GM19328 (cell line): ENCODE data around the gene ZC3H12C.

Source experiments
- ATAC-seq: cut with Tn5 transposase; IDR thresholded peaks from one replicate; pipeline ENCODE4 v1.9.1; 2021; ENCODE audit warnings: mild to moderate bottlenecking, moderate library complexity; ENCODE audit not compliant: unreplicated experiment

The ZC3H12C gene

DNA sequence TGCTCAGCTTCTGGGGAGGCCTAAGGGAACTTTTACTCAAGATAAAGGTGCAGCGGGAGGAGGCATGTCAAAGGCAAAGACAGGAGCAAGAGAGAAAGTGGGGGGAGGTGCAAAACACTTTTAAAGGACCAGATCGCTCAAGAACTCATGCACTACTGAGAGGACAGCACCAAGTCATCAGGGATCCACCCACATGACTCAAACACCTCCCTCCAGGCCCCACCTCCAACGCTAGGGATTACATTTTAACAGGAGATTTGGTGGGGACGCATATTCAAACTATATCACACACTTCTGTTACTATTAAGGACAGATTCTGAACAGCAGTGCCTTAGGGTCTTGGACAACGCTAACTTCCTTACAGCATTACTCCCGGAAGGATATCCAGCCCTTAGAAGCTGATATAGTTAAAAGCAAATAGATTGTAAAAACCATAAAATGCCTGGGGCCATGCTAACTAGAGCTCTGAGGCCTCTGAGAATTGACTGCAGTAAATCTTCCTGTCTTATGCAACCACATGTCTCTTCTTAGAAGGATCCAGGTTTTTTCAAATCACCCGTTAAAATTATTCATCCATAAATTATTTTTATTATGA lies 16.7 kb upstream of the ZC3H12C start:
- no peak for ATAC-seq

DNA sequence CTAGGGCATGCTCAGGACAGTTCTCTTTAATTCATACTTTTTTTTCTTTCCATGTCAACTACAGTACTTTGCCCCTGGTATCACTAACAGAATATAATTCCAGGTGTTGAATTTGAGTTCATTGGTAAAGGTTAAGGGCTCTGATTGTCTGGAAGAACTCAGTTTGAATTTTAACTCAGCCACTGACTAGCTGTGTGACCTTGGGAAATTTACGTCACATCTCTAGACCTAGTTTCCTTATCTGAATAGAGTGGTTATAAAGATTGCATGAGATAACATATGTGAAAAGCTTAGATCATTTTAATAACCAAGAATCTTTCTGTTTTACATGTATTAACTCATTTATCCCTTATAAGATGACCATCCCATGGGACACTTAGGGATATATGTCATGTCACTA lies 15.8 kb upstream of the ZC3H12C start:
- peak; percentile 18 for ATAC-seq

DNA sequence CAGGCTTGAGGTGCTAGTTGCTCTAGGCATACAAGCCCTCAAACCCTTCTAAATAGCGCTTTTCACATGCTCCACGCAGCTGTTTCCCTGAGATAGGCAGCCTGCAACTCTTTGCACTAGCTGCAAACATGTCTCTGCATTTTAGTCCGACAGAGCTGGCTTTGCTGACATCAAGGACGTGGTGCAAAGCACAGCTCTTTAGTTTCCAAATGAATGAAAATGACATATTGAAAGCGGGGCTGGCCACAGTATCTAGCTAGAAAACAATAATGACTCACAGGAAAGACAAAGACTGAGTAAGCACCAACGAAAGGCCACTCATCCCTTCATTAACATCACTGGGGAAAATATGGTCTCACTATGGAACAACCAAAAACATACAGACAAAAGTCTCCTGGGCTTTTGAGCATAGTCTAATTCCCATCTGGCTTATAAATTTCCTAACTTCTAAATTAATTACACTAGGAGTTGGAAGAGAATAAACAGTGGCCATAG lies 15.3 kb upstream of the ZC3H12C start:
- peak; percentile 88 for ATAC-seq

DNA sequence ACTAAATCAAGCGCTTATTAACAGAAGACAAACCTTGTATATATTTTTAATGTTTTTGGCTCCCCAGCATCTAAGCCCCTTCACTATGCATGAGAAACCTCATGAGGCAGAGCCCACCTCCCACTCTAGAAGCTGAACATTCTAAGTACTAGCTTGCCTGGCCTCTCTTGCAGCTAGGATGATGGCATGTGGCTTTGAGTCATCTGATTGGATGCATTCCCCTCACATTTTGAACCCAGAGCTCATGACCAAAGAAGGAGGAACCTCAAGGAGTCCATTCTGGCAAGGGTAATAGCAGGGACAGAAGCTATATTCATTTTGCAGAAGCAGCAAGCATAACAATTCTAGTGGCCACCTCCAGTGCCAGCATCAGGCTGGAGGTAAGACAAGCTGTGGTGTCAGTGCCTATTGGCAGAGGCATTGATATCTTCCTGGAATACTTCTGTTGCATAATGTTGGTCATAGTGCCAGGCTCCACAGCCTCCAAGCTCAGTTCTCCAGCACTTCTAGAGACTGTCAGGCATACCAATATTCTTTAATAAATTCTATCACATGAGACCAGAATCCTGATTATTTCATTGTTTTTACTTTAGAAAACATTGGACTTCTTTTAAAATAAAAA lies 14.2 kb upstream of the ZC3H12C start:
- ATAC-seq, result no peak

DNA sequence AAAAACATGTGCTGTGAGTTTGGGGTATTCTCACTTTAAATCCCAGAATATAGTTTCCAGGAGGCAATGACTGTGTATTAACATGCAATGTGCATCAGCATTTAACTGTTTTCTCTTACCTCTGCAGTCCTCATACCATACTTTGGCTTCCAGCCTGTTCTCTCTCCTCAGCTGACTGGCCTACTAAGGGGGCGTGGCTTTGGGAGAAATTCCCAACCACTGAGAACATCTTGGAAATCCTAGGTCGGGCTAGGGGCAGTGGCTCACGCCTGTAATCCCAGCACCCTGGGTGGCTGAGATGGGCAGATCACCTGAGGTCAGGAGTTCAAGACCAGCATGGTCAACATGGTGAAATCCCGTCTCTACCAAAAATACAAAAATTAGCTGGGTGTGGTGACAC lies 13.5 kb upstream of the ZC3H12C start:
- no peak for ATAC-seq

DNA sequence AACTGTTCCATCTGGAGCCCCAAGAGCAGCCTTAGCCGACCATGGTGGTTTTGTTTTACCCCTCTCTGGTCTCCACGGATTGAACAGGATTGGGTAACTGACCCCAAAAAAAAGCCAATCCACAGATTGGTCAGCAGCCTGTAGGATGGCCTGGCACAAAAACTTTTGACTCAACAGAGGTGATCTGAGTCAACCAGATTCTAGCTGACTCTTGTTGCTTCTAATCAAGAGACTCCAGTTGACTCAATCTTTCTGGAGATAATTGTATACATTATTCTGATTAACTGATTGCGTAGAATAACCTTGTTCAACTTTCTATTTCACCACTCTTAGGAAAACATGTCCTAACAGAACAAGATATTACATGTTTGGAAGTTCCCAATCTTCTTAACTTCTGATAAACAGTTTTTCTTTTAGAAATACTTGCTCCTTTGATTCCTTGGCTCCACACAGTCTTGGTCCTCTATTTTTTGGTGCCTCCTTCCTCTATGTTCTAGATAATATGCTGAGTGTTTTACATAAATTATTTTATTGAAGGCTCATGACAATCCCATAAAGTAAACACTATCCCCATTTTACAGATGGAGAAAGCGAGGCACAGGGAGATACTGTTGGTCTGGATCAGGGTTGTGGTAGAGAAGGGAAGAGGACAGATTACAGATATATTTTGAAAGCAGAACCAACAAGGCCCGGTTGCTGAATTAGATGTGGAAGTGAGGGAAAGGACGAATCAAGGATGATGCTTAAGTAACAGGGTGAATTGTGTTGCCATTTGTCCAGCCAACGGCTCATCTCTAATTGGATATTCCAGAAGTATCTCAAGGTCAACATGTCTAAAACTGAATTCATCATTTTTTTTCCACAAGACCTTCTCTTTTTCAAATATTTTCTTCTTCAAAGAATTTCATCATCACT lies 11.5 kb upstream of the ZC3H12C start:
- no peak for ATAC-seq

DNA sequence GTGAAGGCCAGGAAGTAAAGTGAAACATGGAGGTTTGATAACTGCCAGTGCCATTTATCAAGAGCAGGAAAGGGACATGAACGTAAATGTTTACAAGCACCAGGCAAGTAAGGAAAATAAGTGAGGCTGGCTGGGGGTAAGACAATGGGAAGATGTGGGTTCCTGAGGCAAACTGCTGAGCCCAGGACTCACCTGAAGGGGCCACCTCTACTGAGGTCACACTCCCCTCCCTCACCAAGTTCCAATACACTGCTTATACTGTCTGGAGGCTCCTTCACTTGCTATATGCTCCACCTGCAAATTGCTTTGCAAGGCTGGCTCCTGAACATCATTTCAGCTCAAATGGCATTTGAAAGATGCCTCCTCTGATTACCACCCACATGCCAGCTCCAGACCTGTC lies 10.3 kb upstream of the ZC3H12C start:
- no peak for ATAC-seq

DNA sequence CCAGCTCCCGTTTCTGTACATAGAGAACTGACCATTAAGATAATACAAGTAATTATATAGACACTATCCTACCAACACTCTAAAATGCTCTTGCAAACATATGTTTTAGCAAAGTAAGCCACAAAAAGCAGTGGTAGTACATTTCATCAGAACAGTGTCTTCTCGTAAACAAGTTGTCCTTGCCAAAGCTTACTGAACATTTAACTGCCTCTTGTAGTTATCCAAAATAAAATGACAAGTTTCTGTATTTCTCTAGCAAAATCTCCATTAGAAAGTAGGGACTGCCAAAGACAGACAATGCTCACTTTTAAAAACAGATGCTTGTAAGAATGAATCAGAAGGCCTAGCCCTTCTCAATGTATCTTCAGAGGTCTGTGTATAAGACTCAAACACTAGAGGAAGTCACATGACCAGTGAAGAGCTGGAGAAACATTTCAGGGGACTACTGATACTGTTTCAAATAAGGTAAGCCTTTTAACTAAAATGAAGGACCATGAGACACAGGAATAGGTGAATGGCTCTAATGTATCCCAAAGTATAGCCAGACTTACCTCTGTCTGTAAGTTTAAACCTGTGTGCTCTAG lies 7.8 kb upstream of the ZC3H12C start:
- no peak for ATAC-seq

DNA sequence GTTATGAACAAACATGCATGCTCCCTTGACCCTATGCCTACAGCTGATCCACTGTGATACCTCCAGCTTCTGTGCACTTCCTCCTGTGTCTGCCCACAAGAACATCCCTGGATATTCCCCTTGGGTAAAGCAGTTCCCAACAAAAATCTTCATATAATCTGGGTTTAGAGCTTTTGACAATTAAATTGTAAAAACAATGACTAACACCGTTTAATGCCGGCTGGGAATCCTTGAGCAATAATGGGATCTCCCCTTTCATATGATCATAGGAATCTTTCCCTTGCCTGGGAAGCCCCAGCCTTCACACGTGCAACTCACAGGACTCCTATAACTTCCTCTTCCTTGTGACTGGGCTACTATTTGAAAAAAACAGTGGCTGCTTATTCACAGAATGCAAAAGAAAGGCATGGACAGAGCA lies 6.3 kb upstream of the ZC3H12C start:
- ATAC-seq, result no peak

DNA sequence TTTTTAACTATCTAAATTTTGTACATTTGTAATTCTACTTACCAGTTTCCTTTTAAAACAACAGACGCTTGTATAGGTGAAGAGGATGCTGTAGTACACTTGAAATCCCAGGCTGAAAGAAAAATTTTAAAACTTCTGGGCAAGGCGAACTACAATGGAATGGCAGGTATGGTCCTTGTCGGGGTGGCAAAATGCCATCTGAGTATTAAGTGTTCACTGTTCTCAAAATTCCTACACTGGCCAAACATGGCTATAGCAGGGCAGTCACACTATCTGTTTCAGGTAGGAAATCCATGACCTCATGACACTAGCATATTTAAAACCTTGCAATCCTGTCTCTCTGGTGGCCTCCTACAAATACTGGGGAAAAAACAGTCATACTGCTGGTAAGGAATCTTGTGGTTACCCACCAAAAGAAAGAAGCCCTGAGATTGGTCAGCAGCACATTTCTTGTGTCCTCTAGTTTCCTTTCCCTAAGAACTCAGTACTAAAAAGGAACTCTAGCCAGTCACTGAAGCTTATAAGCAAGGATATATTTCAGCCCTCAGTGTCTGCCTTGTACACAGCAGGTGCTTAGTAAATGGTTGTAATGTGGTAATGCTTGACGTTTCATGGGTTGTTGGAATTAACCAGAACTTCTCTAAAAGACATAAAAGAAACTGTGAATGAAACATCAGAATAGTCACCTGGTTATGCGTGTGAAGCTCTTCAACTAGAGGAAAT lies 5.2 kb upstream of the ZC3H12C start:
- ATAC-seq, result no peak

DNA sequence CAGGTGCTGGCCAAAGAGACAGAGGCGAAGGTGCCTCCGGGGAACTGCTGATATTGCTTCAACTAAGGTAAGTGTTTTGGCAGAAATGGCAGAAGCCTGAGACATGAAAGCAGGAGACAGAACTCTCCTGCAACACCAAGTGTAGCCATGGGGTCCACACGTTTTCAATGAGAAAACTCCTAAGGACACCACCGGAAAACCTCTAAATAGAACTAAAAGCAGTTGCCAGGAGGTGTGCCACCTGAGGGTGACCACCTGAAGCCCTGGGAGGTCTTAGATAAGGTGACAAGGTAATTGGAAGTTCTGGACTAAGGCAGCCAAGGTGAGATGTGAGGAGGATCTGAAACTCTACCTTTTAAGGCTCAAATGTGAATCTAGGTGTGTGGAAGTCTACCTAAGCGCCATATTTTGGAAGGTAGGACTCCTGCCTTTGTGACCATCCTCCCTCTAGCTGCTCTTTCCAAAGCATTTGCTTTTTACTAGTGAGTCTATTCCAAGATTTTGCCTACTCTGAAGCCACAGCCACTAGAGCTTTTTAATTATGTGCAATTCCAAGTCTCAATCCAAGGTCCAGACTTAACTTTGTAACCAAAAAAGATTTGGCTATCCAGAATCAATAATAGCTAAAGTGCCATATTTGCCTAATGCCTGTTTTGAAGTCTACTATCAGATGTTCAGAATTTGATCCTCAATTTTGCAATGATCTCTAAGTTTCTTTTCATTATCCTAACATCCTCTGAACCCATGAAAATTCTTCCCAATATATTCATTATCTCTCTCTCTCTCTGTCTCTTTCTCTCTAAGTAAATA lies 4.5 kb upstream of the ZC3H12C start:
- no peak for ATAC-seq

DNA sequence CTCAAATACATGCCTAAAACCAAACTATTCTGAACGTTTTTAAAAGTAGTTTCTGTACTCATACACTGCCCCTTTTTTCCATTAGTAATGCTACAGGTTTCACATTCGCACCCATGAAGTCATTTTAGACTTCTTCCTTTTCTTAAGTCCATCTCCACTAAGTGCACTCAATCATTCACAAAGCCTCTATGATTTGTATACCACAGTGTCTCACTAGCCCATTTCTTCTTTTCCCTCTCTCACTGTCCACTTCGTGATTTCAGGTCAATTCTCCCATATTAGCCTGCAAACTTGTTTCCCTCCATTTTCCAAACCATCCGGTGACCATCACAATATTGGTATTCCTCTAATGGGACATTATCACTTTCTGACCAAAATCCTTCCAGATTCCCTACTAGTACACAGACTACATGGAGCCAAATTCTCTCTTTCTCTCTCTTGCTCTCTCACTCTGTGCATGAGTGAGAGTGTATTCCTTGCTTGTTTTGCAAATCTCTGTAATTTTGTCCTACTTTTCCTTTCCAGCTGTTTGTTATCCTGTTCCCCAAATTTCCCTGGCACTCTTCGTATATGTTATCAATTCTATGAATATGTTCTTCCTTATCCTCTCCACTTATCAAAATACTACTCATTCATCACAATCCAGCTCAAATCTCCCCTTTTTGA lies 3.4 kb upstream of the ZC3H12C start:
- no peak for ATAC-seq

DNA sequence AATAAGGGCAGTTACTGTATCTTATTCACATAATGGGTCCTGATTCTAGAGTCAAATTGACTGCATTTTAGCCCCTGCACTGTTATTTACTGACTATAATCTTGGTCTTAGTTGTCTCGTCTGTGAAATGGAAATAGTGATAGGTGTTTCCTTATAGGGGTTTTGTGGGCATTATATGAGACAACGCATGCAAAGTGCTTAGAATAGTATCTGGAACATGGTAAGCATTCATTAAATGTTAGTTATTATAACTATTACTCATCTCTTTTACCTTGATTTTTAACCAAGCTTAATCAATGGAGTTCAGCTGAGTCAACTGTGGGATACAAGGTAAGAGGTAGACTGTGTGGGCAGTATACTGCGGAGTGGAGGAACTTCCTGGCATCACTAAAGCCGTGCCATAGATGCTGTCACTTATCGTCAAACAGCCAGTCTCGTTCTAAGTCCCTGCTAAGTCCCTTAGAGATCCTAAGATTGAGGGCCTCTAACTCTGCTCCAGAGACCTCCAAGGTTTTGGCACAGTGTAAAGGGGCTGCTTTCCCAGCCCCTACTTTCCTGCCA lies 2.6 kb upstream of the ZC3H12C start:
- ATAC-seq, result no peak

DNA sequence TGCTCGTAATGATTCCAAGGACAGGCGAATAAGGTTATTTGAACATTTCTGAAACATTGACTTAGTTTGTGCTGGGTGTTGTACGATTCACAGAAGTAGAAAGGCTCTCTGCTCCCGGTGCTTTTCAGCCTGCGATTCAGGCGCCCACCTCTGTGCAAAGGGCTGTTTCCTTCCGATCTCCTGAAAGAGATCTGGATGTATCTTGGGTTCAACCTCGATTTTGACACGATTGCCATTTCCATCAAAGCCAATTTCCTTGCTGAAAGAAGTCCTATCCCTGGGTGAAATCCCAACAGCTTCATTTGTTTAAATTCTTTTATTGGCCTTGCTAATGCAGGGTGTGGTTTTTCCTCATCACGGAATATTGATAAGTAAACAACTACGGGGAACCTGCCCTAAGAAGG lies 1.1 kb upstream of the ZC3H12C start:
- no peak for ATAC-seq

DNA sequence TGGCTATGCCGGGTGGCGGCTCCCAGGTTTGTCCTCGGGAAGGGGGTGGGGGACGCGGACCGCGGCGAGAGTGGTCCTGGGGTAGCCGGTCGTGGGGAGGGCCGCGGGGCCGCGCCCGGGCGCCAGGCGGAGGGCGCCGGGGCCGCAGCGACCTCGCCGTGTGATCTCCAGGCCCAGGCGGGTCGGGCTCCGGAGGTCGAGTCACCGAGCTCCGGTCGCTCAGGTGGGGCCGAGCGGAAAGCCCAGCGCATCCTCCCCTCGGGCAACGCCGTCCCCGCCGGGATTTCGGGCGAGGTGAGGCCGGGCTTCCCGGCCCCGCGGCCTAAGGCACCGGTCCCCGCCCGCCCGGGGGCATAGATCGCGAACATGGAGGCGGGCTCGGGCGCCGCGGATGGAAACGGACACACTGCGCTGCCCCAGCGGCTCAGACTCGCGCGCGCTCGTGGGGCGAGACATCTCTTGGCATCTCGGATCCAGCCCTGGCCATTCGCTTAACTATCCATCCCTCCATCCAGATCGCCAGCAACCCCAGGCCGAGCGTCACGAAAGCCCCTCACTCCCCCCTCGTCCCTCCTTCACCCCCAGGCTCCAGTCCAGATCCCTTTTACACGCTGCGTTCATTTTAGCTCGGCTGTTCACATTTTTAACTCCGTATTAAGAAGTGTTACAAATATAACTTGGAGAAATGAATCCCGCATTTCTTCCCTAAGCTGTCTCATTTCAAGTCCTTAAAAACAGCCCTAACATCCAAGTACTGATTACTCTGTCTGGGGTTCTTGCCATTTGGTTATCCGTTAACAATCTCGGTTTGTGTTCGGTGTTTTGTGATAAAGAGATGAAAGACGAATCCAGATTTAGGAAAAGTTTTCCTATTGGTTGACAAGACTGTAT lies 460 bp downstream of the ZC3H12C start:
- ATAC-seq, result peak; percentile 22

DNA sequence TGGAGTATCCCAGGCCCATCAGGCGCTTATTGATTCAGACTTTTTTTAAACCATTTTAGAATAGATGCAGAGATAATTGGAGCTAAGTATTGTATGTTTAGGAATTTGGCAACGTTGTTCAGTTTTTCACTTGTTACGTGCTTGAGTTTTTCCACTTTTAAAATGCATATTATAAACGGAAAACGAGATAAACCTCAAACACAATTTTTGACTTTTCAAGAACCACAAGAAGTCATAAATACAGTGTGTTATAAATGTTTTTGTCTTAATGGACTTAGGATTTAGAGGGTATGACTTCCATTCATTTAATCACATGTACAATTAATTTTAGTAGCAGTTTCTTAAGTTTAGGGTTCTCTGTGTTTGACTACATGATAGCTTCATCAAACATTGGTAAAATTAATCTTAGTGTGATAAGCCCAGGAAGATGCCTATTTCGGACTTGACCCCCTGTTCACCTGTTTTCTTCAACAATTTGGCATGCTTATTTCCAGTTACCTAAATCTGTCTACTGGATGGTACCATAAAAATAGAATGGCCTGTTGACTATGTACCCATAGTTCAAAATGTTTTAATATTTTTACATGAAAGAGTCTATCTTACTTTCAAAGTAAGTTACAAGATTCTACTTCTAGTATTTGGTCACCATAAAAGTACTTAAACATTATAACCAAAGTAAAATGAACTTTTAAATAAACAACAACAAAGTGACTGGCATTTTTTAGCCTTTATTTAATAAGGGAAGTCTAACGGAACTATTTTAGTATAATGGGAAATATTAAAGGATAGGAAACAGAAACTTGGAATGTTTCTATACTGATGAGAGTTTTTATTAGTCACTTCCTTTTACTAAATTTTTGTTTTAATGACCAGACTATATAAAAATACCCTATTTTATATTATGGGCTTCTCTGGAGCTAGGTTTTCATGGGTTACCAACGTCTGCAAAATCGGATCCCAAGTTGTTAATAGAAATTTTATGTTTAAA lies 1.4 kb downstream of the ZC3H12C start:
- no peak for ATAC-seq

DNA sequence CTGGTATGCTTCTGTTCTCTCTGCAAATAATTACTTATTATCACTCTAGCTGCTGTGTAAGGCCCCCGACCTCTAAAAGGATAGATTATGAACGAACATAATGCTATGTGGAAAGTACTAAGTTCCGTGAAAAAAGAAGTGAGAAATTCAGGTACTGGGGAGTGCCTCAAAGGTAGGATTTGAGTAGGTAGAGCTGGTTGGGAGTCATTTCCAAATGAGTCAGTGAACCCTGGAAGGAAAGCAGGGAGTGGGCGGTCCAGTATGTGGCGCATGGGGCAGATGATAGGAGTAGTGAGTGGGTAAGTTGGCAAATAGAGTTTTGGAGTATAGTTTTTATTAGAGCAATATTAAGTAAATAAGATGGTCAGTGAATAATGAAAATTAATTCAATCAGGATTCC lies 2.4 kb downstream of the ZC3H12C start:
- no peak for ATAC-seq
